Transverse colon (tissue), 3 donors: ENCODE measurements around the gene VEGFC.

ENCODE experiments used
- POLR2A ChIP-seq: fragments of 450-650 bp; IDR thresholded peaks from one replicate; pipeline ENCODE4 v1.6.1; 2016; ENCODE audit warnings: antibody characterized with exemption, mild to moderate bottlenecking, moderate library complexity
- TF ChIP-seq, protein P1 (sequence below), 5 experiments: fragments of 200-600 bp in 3 of 5; fragments of 450-650 bp in 2 of 5; sonication (generic) in 3 of 5; IDR thresholded peaks; 1 replicate in 2 of 5; 2 replicates in 3 of 5; pipeline ENCODE4 v1.5.1; 2016 to 2017; ENCODE audit warnings: antibody characterized with exemption in 5 of 5, inconsistent platforms in 3 of 5, mild to moderate bottlenecking in 2 of 5, moderate library complexity in 1 of 5

- TF ChIP-seq, protein P1, sequence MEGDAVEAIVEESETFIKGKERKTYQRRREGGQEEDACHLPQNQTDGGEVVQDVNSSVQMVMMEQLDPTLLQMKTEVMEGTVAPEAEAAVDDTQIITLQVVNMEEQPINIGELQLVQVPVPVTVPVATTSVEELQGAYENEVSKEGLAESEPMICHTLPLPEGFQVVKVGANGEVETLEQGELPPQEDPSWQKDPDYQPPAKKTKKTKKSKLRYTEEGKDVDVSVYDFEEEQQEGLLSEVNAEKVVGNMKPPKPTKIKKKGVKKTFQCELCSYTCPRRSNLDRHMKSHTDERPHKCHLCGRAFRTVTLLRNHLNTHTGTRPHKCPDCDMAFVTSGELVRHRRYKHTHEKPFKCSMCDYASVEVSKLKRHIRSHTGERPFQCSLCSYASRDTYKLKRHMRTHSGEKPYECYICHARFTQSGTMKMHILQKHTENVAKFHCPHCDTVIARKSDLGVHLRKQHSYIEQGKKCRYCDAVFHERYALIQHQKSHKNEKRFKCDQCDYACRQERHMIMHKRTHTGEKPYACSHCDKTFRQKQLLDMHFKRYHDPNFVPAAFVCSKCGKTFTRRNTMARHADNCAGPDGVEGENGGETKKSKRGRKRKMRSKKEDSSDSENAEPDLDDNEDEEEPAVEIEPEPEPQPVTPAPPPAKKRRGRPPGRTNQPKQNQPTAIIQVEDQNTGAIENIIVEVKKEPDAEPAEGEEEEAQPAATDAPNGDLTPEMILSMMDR (IDR thresholded peaks at IDR 0.05): no peak
- TF ChIP-seq POLR2A: no peak
Measured at GRCh38 chr4:176729489-176729888, 63.2 kb downstream of the VEGFC start.
